Measurements from ENCODE around the gene BMP2K.
"Not testable (repeated sequence)": the region's sequence is repeated elsewhere in the genome, so short reads cannot be mapped to it uniquely, and the experiment has no call there.

Gene BMP2K

DNA sequence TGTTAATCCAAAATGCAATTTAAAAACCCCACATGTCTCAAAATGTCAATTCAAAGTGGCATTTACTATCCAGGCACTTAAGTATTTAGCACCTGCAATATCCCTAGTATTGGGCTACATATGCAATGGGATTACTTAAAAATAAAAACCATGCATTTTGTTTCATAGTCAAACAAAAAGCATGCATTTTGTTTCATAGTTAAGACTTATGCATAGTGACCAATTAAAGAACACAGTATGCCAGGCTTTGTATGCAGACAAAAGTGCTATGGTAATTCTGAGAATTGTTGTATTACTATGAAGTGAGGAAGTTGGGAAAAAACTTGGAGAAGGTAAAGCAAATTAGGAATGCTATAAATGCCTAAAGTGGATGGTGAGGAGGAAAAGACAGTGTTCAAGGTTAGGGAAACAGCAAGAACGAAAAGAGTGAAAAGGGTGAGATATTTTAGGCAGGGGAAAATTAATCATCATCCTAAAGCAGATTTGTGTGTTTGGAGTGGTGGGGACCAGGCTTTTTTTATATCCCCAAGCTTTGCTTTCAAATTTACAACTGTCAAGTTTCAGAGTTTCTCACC is 10.6 kb upstream of the BMP2K start:
- no peak for DNase-seq

DNA sequence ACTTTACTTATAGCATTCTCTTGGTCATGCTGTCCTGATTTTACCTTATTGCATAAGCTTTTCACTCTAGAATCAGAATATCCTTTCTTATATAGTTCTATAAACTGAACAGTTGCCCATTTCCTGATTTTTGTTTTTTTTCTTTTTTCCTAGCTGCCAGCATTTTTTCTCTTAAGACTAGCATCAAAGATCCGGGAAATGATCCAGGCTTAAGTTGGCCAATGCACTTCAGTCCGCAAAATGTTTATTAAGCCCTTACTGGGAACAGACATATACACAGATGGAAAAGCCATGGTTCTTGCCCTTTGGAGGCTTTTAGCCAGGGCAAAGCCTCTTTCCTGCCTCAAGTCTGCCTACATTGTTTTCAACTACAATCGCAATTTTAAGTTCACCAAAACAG is 10.1 kb upstream of the BMP2K start:
- DNase-seq, result no peak

DNA sequence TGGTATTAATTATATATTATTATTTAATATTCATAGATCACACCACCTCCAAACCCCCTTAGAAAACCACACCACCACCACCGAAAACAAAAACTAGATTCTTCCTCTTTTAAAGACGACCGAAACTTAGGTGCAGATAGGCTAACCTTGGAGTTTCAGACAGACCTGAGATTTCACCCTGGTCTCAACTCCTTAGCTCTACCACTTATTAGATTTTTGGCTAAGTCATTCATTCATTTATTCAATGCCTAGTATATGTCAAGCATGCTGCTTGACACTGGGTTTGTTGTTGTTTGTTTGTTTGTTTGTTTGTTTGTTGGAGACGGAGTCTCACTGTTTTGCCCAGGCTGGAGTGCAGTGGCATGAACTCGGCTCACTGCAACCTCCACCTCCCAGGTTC is 9.5 kb upstream of the BMP2K start:
- no peak for DNase-seq

DNA sequence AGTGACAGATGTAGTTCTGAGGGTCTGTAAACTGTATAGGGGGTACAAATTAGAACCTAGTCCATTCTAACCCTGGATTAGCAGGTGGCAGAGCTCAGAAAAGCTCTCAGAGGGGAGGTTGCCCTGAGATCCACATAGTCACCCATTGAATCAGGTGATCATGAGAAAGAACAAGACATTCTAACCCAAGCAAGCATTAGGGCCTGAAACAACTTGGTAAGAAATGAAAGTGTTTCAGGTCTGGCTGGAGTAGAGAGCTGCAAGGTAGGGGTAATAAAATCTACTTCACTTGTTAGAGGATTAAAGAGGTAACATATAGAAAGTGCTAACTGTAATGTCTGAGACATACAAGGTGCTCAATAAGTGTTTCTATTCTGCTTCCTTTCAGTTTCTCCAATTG is 8.8 kb upstream of the BMP2K start:
- no peak for DNase-seq

DNA sequence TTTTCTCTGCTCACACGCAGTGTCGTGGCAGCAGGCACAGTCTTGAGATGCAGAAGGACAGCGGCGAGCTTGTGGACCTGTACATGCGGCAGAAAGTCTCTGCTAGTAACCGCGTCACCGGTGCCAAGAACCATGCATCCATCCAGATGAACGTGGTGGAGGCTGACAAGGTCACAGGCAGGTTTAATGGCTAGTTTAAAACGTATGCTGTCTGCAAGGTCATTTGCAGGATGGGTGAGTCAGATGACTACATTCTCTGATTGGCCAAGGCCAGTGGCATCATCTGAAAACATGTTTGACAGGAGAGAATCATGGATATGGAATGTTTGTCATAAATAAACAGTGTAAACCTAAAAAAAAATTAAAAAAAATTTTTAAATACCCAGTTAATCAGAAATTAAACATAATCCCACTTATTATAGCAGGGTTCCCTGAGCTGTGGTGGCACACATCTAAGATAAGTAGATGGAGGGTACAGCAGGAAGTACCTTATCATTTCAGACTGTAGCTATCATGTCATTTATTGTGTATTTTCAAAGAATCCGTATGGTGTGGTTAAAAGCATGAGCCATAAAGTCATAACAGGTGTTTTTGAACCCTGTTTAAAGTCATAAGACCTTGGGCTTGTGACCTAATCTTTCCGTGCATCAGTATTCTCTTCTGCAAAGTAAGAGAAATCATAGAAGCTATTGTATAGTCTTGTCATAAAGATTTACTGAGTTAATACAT is 7.5 kb upstream of the BMP2K start:
- no peak for DNase-seq

DNA sequence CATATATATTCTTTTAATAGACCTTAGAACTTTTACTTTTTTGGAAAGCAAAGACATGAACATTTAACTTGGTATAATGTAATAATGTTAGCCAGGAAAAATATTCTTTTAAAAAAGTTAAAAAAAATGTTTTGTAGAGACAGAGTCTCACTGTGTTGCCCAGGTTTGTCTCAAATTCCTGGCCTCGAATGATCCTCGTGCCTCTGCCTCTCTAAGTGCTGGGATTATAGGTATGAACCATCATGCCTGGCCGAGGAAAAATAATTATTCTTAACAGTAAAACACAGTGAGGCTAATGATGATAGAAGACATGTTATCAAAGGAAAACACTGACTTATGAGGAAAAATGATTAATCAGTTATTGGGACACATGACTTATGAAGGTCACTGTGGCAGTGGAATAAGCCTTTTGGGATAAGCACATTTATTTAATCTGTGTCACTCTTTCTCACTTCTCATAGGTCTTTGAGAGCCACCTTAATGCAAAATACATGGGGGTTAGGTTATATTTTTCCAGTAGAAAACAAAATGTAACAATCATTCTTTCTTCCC is 6.0 kb upstream of the BMP2K start:
- DNase-seq, result no peak

DNA sequence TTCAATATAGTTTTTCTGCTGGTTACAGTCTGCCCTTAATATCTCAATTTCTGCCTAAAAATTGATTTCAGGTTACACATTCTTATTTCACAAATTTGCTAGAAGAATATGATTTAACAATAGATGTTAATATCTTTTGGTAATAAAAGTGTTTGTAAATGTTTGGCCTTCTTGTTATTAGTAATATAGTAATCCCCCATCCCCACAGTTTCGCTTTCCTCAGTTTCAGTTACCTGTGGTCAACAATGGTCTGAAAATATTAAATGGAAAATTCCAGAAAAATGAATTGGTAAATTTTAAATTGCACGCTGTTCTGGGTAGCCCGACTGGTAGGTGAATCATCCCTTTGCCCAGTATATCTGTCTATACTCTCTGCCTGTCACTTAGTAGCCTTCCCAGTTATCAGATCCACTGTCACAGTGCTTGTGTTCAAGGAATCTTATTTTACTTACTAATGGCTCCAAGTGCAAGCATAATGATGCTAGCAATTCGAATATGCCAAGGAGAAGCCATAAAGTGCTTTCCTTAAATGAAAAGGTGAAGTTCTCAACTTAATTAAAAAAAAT is 3.5 kb upstream of the BMP2K start:
- DNase-seq, result no peak

DNA sequence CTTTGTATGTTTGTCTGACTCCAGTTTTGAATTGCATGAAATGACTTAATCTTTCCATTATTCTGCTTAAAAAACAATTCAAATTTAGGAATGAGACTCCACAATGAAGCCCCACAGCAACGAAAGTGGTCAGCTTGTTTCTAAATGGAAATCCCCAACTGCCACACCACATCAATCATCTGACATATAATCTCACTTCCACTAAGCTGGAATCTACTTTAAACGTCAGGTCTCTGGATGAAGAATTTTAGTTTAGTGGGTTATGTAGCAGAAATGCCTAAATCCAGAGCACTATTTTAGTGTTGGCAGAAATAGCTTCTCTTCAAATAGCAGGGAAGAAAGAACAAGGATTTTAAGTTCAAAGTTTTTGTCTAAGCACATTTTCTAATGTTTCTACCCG is 1.7 kb upstream of the BMP2K start:
- DNase-seq, result no peak

DNA sequence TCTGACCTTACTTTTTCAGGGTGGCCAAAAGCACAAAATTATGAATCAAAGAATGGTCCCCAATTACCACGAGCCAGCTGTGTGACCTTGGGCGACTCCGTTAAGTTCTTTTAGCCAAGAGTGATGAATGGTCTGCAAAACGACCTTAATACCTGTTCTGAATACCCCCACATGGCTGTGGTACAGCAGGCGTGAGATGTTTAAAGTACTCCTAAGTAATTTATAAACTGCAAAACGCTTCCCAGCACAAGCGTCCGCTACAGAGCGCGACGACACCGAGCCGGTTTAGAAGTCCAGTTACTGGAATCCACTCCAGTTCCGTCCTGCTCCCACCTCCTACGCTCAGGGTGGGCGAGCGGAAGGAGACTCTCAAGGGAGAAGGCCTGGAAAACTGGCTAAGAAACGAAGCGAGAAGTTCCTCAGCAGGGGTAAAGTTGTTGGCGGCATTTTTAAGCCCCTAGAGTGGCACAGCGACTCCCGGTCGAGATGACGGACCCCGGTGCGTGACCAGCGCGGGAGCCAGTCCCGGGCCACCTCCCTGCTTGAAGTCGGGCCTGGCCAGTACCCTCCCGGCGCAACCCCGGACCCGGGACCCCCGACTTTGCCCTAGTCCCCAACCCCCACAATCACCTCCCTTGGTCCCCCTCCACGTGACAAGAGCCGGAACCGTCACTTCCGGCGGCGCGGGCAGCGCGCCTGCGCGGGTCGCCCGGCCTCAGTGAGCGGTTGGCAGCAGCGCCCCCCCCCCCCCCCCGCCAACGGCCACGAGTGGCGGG is 659 bp upstream of the BMP2K start:
- peak; percentile 87 for DNase-seq

DNA sequence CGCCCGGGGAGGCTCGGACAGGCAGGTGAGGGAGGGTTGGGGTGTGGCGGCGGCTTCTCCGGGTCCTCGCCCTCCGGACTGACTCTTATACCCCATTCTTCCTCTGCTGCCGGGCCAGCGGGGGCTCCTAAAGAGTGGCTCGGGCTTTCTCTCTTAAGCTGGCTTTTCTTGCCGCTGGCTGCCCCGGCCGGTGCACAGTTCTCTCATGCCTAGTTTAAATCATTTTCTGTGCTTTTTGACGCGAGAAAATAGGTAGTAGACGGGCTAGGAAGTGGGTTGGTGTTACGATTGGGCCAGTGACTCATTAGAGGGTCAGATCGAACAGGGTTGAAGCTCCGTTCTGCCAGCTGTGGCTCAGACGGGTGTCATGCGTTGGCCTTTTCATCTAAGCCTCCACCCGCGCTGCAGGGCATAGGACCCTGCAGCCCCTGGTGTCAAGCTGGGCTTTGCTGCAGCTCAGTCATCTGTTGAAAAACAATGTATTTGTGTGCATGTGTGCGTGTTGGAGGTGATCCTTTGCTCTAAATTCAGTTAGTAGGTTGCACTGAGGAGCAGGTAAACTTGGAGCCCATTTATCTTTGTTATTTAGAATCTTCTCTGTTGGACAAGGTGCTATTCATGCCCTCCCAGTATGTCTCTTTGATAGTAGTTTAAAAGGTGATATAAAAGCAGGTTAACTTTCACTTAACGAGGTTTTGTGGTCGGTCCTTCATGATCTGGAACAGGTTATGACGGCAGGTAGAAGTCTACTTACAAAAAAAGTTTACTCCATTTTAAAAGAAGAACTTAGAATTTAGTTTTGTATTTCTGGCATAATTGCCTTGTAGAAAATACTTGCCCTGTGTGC is 802 bp downstream of the BMP2K start:
- DNase-seq, result peak; percentile 56

DNA sequence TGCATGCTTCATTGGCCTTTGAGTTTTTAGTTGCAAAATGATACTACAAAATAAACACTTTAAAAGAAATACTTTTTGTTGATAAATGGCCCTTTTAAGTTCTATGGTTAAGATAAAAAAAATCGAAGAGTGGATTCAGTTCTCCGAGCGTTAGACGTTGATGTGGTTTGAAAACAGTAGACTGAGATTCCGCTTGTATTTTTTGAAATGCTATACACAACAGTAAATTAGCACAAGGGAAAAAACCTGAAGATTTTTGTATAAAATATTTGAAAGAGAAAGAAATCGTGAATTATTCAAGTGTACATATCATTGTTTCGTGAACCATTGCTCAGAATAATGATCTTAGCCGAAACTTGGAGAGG is 1.4 kb downstream of the BMP2K start:
- DNase-seq, result no peak

DNA sequence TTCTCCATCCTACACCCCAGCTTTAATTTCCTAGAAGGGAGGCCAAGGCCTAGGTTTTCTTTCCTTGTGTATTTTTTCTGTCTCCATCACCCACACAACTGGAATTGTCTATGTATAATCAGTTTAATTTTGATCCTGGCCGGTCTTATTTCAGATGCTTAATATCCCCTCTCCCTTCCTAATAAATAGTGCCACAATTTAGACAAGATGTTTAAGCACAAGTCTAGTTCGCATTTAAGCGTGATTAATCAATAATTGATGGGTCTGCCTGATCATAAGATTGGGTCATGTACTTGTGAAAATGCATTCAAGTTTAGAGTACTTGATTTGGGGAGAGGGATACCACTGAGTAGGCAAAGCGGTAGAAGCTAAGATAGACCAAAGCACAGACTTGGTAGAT is 2.4 kb downstream of the BMP2K start:
- DNase-seq, result no peak

DNA sequence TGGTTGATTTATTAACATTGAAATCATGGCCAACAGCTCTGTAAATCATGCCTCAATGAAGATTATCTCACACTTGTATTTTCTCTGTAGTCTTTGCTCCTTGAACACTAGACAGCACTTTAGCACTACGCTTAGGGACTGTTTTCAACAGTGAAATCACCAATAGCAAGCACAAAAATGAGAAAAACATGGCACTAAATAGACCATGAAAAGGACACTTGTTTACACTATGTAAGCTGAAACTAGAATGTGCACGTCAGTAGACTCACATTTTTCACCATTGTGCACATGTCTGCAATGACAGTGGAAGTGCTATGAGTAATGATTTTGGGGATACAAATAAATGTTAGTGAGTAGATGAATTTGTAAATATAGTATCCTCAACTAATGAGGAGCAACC is 3.1 kb downstream of the BMP2K start:
- DNase-seq, result no peak

DNA sequence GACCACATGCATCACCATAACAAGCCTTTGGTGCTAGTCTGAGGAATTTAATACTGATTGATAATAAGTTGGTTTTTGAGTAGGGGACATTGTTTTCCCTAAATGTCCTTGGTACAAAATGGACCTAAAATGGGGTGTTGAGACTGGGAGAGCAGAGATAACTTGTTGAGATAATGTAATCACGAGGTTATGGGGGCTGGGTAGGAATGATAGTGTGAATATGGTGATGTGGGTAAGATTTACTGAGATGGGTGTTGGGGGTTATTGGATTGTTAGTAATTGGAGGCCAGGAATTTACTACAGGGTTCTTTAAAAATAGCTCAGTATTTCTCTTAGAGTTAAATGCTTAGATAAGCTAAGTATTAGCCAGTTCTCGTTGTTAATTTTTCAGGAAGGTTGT is 3.9 kb downstream of the BMP2K start:
- no peak for DNase-seq

DNA sequence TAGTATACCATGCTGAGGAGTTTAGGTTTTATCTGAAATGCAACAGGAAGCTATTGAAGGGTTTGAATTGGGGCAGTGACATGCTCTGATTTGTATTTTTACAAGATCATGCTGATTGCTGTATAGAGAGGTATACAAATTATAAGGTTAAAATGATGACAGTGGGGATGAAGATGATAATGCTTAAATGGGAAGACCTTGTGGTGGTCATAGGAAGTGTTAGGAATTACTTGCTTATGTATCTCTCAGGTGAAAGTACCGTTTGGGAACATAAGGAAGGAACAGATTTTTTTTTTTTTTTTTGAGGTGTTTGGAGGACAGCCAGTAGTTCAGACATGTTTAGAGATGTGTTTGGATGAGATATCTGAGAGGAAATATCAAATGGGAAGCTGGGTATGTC is 5.0 kb downstream of the BMP2K start:
- no peak for DNase-seq

DNA sequence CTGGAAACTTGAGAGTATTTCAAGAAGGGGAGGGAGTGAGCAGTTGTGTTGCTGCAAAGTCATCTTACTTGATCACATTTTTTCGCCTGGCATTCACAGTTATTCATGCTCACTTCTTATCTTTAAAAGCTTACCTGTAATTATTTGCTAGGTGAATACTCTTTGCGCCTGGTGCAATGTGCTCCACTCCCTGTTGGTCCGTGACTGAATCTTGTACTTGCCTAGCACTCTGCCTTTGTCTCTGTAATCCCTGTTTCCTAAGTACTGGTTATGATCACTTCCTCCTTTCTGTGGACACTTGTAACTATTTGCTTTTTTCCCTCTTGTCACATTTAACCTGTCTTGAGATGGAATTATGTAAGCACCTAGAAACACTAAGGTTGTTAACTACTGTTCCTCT is 5.8 kb downstream of the BMP2K start:
- DNase-seq, result no peak

DNA sequence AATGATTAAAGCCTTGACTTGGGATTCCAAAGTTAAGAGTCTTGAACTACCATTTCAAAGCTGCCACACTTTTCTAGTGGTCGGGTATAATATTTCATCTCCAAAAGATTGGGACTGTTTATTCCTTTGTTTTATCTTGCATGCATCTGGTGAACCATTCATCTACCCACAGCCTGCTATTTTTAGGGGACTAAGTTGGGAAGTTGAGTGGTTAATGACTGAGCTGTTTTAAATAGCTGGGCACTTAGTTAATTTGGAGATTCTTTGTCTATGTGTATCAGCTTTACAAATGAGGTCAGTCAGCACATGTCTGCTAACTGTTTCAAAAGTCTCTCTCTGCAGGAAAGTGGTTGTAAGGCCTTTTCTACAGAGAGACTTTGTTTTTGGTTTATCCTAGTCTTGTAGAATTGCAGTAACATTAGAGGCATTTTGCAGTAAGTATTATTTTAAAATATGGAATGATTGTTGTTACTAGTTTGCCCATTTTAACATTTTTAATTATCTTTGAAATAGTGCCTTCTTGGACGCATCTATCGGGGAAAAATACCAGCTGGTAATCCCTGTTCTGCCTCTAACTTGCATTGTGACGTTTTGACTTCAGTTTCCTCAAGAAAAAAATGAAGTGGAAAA is 8.2 kb downstream of the BMP2K start:
- no peak for DNase-seq

DNA sequence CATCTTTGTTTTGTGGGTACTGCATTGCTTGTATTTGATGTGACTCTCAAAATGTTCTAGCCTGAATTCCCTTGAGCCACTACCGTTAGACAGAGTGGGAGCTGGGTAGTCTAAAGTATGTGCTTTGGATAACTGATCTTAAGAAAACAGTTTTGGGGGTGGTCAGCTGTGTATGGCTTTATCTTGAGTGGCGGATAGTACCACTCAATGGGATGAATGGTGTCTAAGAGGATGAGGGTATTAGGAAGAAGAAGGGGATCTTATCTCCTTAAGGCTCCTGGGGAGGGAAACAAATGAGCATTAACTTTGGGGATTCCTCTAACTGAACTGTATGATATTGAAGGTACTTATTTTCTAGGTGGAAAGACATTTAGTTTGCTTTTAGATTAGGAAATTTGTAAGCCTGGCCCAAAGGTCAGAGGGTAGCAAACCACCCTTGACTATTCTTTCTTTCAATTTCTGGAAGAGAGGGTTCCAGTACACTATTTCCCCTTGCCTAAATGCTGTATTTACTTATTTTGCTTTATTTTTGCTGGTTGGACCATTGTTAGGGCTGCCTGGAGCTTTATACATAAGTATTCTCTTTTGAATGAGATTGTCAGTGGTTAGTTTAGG is 11.3 kb downstream of the BMP2K start:
- no peak for DNase-seq

DNA sequence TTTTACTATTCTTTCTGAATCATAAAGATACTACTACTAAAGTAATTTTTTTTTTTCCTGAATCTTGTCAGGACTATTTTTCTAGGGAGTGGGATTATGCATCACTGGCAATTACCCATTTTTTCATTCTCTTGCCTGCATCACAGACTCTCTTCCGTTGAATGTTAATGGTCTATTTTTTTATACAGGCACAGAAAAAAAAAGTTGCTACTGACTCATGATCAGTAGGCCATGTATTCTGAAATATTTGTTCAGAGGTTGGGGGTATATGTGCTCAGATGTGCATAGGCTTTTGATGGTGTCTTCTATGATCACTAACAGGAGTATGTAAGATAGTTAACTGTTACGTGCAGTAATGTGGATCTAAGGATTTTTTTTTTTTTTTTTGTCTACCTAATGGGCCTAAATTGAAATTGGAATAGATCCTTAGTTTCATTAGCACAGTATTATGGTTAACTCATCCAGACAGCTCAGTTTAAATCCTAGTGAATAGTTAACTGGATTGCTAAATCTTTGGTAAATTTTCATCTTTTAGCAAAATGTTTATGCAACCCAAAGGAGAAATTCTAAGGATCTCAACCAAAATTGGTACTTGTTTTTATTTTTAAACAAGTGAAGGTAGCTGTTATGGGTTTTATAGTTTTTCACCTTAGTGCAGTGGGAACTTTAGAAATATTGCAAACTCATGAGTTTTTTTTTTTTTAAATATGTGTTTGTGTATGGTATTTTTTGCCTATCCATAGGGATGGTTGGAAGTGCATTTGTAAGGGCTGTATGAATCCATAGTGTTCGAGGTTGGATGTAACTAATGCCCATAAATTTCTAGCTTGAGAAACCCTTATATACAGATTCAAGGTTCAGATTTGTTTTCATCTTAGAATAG is 12.1 kb downstream of the BMP2K start:
- DNase-seq, result no peak

DNA sequence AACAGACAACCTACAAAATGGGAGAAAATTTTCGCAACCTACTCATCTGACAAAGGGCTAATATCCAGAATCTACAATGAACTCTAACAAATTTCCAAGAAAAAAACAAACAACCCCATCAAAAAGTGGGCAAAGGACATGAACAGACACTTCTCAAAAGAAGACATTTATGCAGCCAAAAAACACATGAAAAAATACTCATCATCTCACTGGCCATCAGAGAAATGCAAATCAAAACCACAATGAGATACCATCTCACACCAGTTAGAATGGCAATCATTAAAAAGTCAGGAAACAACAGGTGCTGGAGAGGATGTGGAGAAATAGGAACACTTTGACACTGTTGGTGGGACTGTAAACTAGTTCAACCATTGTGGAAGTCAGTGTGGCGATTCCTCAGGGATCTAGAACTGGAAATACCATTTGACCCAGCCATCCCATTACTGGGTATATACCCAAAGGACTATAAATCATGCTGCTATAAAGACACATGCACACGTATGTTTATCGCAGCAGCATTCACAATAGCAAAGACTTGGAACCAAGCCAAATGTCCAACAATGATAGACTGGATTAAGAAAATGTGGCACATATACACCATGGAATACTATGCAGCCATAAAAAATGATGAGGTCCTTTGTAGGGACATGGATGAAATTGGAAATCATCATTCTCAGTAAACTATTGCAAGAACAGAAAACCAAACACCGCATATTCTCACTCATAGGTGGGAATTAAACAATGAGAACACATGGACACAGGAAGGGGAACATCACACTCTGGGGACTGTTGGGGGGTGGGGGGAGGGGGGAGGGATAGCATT is 19.7 kb downstream of the BMP2K start:
- not testable (repeated sequence) for DNase-seq
